ENCODE results near the gene PLCL1. TPM values are rescaled to one million over a fixed set of nuclear protein-coding genes. Genes with fewer than 3 reads are reported as not detected.

PLCL1 gene
- total RNA-seq, 1 donor from 2014 or later, result 0.23 TPM

DNA sequence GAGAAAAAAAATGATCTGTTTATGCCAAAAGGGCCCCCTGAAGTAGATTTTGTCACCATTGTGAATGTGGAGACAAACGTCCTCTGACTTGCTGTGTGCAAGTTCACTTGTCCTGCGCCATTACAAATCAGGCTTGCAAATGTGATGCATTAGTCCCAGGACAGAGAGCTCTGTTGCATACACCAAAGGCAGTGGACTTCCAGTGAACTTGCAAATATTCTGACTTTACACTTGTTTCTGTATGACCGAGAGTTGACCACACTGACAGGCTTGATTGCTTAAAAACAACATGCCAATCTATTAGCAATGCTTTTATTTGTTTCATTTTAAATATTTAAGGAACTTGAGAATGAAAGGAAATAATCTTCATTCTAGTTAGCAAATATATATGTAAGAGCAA lies 293.2 kb downstream of the PLCL1 start:
- ATAC-seq (no peak), DNase-seq (ENCODE audit: low spot score) (no peak)

GRCh38 chr2:198098386-198098785 lies 294.0 kb downstream of the PLCL1 start:
- ATAC-seq, result no peak
- DNase-seq (ENCODE audit: low spot score), result no peak

DNA sequence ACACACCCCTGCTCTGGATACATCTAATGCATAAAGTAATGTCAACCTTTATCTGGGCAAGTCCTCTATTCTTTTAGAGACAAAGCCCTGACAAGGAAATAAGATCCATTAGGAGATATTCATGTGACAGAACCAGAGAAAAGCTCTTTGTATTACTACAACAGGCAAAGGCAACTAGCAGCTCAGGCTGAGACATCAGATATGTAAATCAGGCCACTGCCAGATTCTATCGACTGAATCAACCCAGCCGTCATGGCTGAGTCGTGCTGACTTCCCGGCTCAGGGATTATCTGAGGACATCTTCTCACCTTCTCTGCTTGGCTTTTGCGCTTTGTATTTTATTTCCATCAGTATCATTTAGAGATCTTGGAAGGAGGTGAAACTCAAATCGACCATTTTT lies 294.5 kb downstream of the PLCL1 start:
- DNase-seq (ENCODE audit: low spot score) (no peak), ATAC-seq (no peak)

DNA sequence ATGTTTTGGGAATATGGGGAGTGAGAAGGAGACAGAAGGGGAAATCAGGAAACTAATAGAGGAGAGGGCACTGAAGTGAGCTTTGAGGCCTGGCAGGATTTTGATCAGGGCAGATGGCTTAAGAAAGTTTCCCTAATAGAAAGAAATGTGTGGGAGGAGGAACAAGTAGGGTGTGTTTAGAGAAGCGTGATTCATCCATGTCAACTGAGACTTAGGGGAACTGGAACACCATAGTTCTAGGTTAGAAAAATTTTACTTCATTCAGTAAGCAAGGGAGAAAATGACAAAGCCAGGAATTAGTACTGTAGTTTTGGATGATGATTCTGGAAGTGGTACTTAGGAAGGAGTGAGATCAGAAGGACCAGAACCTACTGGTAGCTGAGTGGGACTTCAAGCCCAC lies 296.0 kb downstream of the PLCL1 start:
- DNase-seq (ENCODE audit: low spot score), result no peak
- ATAC-seq, result no peak

DNA sequence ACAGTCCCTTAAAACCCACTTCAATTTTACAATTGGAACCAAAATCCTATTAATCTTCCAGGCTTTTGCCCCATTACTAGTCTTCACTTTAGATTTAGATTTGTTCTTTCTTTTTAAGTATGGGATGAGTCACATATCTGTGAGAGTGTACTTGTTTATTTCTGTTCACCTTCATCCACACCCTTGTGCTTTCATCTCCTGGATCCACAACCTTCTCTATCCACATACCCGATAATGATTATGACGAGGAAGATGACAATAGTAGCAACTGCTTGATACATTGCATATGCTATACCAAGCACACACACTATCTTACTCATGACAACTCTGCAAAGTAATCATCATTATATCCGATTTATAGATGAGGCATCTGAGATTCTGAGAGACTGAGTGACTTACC lies 297.3 kb downstream of the PLCL1 start:
- no peak for ATAC-seq
- no peak for DNase-seq (ENCODE audit: low spot score)

DNA sequence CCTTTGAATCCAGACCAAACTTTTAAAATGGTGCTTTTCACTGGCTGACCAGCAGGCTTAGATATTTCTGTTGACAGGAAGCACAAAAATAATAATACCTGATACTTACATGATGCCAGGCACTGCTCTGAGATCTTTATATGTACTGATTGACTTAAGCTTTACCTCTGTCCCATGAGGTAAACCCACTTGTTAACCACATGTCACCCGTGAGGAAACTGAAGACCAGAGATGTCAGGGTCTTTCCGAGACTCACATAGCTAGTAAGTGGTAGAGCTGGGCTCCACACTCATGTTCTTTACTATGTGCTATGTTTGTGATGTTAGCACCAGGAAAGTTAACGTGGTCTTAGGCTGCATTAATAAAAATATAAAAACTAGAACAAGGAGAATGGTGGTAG lies 297.7 kb downstream of the PLCL1 start:
- ATAC-seq, result no peak
- no peak for DNase-seq (ENCODE audit: low spot score)

DNA sequence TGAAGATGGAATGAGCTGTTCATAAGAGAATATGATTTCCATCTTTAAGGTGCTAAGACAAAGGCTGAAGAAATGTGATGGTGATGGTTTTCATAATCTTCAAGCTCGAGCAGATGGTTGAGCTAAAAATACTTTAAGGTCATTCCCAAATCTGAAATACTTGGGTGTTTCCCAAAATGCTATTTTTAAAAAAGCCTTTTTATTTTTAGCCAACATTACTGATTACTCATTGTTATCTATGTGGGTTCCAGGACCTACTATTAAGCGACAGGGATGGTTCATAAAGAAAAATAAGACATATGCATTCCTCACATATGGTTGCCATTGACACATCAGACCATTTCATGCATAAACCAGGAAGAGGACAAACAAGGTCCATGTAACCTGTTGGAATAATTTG lies 298.5 kb downstream of the PLCL1 start:
- DNase-seq (ENCODE audit: low spot score) (no peak), ATAC-seq (no peak)

- ATAC-seq, result peak; percentile 38
- DNase-seq (ENCODE audit: low spot score), result no peak
Measured at GRCh38 chr2:198106621-198107385, 302.4 kb downstream of the PLCL1 start.

DNA sequence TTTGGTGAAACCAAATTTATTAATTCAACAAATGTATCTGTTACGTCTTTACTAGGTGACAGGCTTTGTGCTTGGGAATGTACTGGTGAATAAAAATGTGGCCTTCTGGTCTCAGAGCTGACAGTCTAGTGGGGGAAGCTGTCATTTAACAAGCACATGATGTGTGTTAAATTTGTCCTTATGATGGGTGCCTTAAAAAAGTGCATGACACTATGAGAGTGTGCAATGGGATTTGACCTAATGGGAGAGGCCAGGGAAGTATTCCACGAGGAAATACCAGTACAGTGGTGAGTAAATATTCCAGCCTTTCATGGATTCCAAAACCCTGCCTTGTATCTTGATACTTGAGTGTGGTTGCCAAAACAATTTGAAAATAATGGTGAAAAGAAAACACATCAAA lies 308.9 kb downstream of the PLCL1 start:
- no peak for ATAC-seq

GRCh38 chr2:198114064-198114463 lies 309.7 kb downstream of the PLCL1 start:
- ATAC-seq (no peak), DNase-seq (ENCODE audit: low spot score) (no peak)

More for the DNA sequence above, 308.9 kb downstream of the PLCL1 start:
- no peak for DNase-seq (ENCODE audit: low spot score)

DNA sequence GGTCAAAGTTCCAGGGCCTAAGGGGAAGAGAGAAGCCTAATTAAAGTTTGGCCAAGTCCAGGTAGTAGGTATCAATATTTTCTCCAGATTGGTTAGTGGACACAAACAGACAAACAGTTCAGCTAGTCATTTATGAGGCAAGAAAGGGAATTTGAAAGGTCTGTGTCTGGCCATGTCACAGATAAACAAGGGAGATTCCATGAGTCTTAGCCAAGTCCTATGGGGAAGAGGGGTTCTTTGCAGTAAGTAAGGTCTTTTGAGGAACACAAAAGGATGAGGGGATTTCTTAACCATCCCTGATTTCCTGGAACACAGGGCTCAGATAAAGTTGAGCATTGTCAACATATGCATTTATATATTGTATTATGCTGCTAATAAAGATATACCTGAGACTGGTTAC lies 310.8 kb downstream of the PLCL1 start:
- no peak for DNase-seq (ENCODE audit: low spot score)
- ATAC-seq, result no peak

- DNase-seq (ENCODE audit: low spot score) (no peak), ATAC-seq (no peak)
Measured at GRCh38 chr2:198116756-198117155, 312.4 kb downstream of the PLCL1 start.

DNA sequence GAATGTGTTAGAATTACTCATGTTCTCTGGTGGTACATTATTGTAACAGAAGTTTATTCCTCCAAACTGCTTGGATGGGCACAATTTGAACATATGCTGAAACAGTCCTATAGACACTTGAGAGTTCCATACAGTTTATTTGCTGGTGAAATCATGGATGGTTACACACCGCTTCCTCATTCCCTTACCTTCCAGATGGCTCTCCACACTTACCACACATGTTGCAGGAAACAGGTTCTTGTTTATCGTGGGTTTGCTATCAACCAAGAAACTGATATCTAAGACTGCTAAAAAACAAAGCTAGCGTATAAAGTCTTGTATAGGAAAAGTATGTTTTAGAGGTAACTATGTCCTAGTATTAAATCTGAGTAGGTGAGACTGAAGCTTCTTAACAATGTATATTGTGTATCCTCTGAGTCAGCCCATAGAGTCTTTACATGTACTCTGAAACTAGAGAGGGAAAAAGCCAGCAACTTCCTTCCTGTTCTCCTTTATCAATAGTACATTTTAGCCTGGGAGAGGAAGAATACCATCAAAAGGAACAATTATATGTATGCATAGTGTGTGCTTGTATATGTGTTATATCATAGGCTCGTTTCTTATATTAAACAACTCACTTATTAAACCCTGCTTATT lies 313.1 kb downstream of the PLCL1 start:
- ATAC-seq, result no peak
- no peak for DNase-seq (ENCODE audit: low spot score)

GRCh38 chr2:198127627-198128026 lies 323.2 kb downstream of the PLCL1 start:
- DNase-seq (ENCODE audit: low spot score) (peak; percentile 47), ATAC-seq (peak; percentile 82)

GRCh38 chr2:198129609-198130008 lies 325.2 kb downstream of the PLCL1 start:
- DNase-seq (ENCODE audit: low spot score), result no peak
- ATAC-seq, result no peak

DNA sequence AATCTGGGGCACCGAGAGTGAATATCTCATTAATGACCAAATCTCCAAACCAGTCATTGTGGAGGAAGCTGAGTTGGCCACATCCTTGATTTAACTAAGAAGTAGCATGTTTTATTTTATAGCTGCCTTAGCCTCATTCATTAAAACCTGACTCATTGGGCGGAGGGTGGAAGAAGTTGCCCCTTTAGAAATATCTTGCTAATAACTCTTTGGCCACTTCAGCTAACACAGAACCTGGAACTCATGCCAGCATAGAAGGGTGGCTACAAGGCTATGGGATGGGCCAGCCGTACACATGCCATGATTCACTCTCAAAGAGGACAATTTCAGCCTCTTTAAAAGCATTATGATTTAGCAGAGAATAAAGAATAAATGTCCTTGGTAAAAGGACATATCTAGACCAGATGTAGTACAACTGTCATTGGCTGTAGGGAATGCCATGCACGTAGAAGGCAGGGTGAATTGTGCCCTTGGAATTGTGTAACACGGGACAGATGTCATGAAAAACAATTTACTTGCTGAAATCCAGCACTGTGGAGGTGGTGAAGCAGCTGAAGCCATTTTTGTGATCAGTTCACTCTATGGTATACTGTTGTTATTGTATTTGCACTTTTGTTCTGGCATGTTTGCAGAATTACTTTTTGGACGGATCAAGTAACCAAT lies 330.0 kb downstream of the PLCL1 start:
- ATAC-seq (no peak), DNase-seq (ENCODE audit: low spot score) (no peak)

GRCh38 chr2:198135481-198135934 lies 331.1 kb downstream of the PLCL1 start:
- ATAC-seq, result no peak

DNA sequence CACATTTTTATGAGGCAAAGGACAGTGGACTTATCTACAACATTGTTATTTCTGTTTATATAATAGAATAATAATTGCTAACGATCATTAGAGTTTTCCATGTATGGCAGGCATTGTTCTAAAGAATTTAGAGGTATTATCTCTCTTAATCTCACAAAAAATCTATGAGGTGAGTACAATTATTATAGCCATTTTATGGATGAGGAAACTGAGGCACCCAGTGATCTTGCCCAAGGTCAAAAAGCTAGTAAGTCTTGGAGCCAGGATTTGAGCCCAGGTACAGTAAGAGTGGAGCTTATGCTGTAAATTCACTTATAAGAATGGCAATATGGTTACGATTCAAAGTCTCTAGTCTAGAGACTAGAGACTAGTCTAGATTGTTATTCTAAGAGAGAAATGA lies 331.7 kb downstream of the PLCL1 start:
- no peak for DNase-seq (ENCODE audit: low spot score)
- ATAC-seq, result no peak

More at GRCh38 chr2:198135481-198135934, 331.1 kb downstream of the PLCL1 start:
- no peak for DNase-seq (ENCODE audit: low spot score)

- no peak for DNase-seq (ENCODE audit: low spot score)
- no peak for ATAC-seq
Measured at GRCh38 chr2:198137733-198138132, 333.3 kb downstream of the PLCL1 start.

GRCh38 chr2:198141726-198142125 lies 337.3 kb downstream of the PLCL1 start:
- DNase-seq (ENCODE audit: low spot score) (no peak), ATAC-seq (no peak)

DNA sequence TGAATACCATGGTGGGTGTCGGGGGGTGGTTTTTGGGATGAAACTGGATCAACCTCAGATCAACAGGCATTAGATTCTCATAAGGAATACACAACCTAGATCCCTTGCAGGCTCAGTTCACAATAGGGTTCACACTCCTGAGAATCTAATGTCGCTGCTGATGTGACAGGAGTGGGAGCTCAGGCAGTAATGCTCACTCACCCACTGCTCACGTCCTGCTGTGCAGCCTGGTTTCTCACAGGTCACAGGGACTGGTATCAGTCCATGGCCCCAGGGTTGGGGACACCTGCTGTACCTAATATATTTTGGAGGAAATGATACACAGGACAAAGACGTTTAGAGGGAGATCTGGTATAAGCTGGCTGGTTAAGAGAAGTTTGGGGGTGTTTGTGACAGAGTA lies 338.8 kb downstream of the PLCL1 start:
- DNase-seq (ENCODE audit: low spot score), result no peak
- ATAC-seq, result no peak

DNA sequence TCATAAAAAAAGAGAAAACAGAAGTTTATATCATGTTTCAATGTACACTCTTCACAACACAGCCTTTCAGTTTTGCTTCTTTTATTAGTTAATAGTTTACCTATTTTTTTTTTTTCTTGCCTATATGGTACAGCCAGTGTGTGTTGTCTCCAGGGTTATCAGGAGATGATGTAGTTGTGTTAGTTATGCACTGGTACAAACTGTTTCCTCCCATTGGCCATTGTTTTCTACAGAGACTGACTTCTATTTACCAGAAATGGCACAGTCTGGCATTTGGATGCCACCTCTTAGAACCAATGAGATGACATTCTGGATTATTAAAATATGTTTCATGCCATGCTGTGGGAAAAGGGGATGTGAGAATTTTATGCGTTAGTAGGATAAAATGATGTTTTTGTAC lies 339.4 kb downstream of the PLCL1 start:
- DNase-seq (ENCODE audit: low spot score) (no peak), ATAC-seq (no peak)

Measured in left lobe of liver (tissue), 2 donors.